ENCODE results near the gene SORBS1.

GRCh38 chr10:95343573-95343972 lies 217.6 kb downstream of the SORBS1 start:
- TF ChIP-seq, protein P1, sequence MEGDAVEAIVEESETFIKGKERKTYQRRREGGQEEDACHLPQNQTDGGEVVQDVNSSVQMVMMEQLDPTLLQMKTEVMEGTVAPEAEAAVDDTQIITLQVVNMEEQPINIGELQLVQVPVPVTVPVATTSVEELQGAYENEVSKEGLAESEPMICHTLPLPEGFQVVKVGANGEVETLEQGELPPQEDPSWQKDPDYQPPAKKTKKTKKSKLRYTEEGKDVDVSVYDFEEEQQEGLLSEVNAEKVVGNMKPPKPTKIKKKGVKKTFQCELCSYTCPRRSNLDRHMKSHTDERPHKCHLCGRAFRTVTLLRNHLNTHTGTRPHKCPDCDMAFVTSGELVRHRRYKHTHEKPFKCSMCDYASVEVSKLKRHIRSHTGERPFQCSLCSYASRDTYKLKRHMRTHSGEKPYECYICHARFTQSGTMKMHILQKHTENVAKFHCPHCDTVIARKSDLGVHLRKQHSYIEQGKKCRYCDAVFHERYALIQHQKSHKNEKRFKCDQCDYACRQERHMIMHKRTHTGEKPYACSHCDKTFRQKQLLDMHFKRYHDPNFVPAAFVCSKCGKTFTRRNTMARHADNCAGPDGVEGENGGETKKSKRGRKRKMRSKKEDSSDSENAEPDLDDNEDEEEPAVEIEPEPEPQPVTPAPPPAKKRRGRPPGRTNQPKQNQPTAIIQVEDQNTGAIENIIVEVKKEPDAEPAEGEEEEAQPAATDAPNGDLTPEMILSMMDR (IDR thresholded peaks at IDR 0.05; ENCODE audit: poor library complexity): no peak
- no peak for TF ChIP-seq EZH2phosphoT487 (IDR thresholded peaks at IDR 0.05; ENCODE audit: low read depth, severe bottlenecking, unreplicated experiment)
- TF ChIP-seq EZH2 (IDR thresholded peaks at IDR 0.05; ENCODE audit: borderline replicate concordance): no peak

Measured in hepatocyte (in vitro differentiated cells).